T-helper 1 cell treated with Interleukin-12 subunit alpha and Interleukin-12 subunit beta and Interleukin-4 antibody, amounts not matched to agents 30 ng/mL and 1 ng/mL, for 36 hours (primary cell): ENCODE measurements around the gene NEDD4. TPM values are rescaled to one million over a fixed set of nuclear protein-coding genes. Genes with fewer than 3 reads are reported as not detected.
"Not testable (repeated sequence)": the region's sequence is repeated elsewhere in the genome, so short reads cannot be mapped to it uniquely, and the experiment has no call there.

Experiments
- intact Hi-C: fragments of 100-400 bp; cut with micrococcal nuclease; formaldehyde crosslinking; loops from one replicate; pipeline ENCODE4 v1.15.1; 2024
- total RNA-seq: library from RNA; stranded (reverse); gene quantifications from 2 replicates; pipeline ENCODE4 v1.2.3, GENCODE V29; 2022

The NEDD4 gene
- total RNA-seq, 1 donor from 2014 or later, result 11.4 TPM

GRCh38 chr15:55786341-55786740 is 207.1 kb downstream of the NEDD4 start:
- intact Hi-C loops, result no loop called here

- intact Hi-C loops, result not testable (repeated sequence)
These were observed 207.8 kb downstream of the NEDD4 start for GRCh38 chr15:55785593-55785992.

- intact Hi-C loops, result no loop called here
These were observed 209.1 kb downstream of the NEDD4 start for GRCh38 chr15:55784286-55784685.

- intact Hi-C loops, result no loop called here
These were observed 210.5 kb downstream of the NEDD4 start for GRCh38 chr15:55782901-55783300.

GRCh38 chr15:55780292-55780691 is 213.1 kb downstream of the NEDD4 start:
- intact Hi-C loops, result no loop called here

- intact Hi-C loops, result no loop called here
These were observed 214.5 kb downstream of the NEDD4 start for GRCh38 chr15:55778932-55779331.
